ENCODE measurements around the gene ANKRD11. TPM values are rescaled to one million over a fixed set of nuclear protein-coding genes. Genes with fewer than 3 reads are reported as not detected.

ANKRD11 gene
- total and polyA plus RNA-seq, 2 donors (not counting 1 experiment from before 2014, with no cell fraction given): 41.5 to 71.2 TPM

DNA sequence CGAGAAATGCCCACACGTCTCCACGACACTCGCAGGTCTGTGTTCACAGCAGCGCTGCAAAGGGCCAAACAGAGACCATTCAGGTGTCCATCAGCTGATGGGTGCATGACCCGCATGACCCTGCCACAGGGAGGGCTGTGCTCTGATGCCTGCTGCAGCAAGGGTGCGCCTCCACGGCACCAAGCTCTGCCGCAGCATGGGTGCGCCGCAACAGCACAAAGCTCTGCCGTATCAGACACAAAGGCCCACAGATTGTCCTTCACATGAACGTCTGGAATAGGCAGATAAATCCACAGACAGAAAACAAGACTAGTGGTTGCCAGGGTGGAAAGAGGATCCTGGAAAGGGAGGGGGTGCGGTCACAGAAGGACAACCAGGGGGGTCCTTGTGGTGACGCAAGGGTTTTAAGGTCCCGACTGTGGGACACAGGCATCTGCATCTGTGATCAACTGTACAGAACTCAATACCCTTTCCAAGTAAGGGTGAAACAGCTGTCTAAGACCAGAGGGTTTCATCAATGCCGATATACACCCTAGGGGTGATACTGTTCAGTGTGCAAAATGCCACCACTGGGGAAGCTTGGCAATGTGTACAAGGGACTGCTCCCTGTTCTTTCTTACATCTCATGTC lies 121.0 kb downstream of the ANKRD11 start:
- Histone ChIP-seq H3K79me2 (ENCODE audit: control insufficient read depth, insufficient read depth, low read length) (peaks cover 98% of the 10 kb centered on the region), H3K4me2 (ENCODE audit: extremely low read depth, insufficient read depth, low read length) (no peak overlapping the region), H3K9ac (ENCODE audit: insufficient read depth, low read length) (no peak overlapping the region), H4K20me1 (ENCODE audit: control insufficient read depth, extremely low read depth, insufficient read depth, low read length) (peaks cover 7% of the 10 kb centered on the region), H3K36me3 (ENCODE audit: control insufficient read depth, insufficient read depth, low read length) (peaks cover 2% of the 10 kb centered on the region), H3K4me1 (ENCODE audit: control insufficient read depth, extremely low read depth, insufficient read depth, low read length) (peaks cover 21% of the 10 kb centered on the region), H3K9me3 (ENCODE audit: control insufficient read depth, insufficient read depth, low read depth, low read length) (no peaks in the 10 kb centered on the region), H3K27ac (ENCODE audit: insufficient read depth, low read length) (no peak overlapping the region), H3K27me3 (ENCODE audit: control insufficient read depth, insufficient read depth, low read length) (no peaks in the 10 kb centered on the region), H3K4me3 (replicated peaks in 1 of 4; ENCODE audit: control extremely low read depth in 1 of 4, insufficient read depth in 1 of 4, low read depth in 3 of 4, low read length in 4 of 4) (no peak overlapping the region), H2AFZ (ENCODE audit: low read length) (no peak overlapping the region)
- no peak for DNase-seq (ENCODE audit: low read depth in 2 of 2)
- TF ChIP-seq EZH2 (IDR thresholded peaks at IDR 0.05; ENCODE audit: low read length, missing control alignments): no peak
- TF ChIP-seq, protein P1, sequence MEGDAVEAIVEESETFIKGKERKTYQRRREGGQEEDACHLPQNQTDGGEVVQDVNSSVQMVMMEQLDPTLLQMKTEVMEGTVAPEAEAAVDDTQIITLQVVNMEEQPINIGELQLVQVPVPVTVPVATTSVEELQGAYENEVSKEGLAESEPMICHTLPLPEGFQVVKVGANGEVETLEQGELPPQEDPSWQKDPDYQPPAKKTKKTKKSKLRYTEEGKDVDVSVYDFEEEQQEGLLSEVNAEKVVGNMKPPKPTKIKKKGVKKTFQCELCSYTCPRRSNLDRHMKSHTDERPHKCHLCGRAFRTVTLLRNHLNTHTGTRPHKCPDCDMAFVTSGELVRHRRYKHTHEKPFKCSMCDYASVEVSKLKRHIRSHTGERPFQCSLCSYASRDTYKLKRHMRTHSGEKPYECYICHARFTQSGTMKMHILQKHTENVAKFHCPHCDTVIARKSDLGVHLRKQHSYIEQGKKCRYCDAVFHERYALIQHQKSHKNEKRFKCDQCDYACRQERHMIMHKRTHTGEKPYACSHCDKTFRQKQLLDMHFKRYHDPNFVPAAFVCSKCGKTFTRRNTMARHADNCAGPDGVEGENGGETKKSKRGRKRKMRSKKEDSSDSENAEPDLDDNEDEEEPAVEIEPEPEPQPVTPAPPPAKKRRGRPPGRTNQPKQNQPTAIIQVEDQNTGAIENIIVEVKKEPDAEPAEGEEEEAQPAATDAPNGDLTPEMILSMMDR (conservative IDR thresholded peaks at IDR 0.05 in 1 of 2, IDR thresholded peaks at IDR 0.05 in 1 of 2; ENCODE audit: low read depth in 1 of 2, low read length in 2 of 2): no peak

DNA sequence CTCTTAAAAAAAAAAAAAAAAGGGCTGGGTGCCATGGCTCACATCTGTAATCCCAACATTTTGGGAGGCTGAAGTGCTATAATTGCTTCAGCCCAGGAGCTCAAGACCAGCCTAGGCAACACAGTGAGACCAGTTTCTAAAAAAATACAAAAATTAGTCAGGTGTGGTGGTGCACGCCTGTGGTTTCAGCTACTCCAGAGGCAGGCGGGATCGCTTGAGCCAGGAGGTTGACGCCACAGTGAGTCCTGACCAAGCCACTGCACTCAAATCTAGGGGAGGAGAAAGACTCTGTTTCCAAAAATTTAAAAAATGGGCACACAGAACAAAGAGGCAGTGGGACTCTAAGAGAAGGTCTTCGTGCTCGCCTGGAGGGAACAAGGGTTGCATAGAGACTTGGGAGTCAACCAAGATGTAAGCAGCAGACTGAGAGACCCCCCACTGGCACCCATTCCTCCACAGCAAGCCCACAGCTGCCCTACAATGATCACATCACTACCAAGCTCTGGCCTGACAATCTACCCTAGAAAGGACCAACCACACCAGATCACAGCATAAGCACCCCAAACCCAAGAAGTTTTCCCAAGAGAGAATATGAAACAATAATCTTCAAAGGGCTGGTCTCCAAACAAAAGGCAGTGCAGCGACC lies 121.6 kb downstream of the ANKRD11 start:
- Histone ChIP-seq H3K9ac (ENCODE audit: insufficient read depth, low read length) (no peak overlapping the region), H3K9me3 (ENCODE audit: control insufficient read depth, insufficient read depth, low read depth, low read length) (no peaks in the 10 kb centered on the region), H3K27me3 (ENCODE audit: control insufficient read depth, insufficient read depth, low read length) (no peaks in the 10 kb centered on the region), H2AFZ (ENCODE audit: low read length) (no peak overlapping the region), H3K4me2 (ENCODE audit: extremely low read depth, insufficient read depth, low read length) (no peak overlapping the region), H4K20me1 (ENCODE audit: control insufficient read depth, extremely low read depth, insufficient read depth, low read length) (peaks cover 7% of the 10 kb centered on the region), H3K4me3 (replicated peaks in 1 of 4; ENCODE audit: control extremely low read depth in 1 of 4, insufficient read depth in 1 of 4, low read depth in 3 of 4, low read length in 4 of 4) (no peak overlapping the region), H3K36me3 (ENCODE audit: control insufficient read depth, insufficient read depth, low read length) (peaks cover 2% of the 10 kb centered on the region), H3K27ac (ENCODE audit: insufficient read depth, low read length) (no peak overlapping the region), H3K4me1 (ENCODE audit: control insufficient read depth, extremely low read depth, insufficient read depth, low read length) (peaks cover 22% of the 10 kb centered on the region), H3K79me2 (ENCODE audit: control insufficient read depth, insufficient read depth, low read length) (peaks cover 98% of the 10 kb centered on the region)
- TF ChIP-seq, protein P1 (conservative IDR thresholded peaks at IDR 0.05 in 1 of 2, IDR thresholded peaks at IDR 0.05 in 1 of 2; ENCODE audit: low read depth in 1 of 2, low read length in 2 of 2): no peak
- no peak for TF ChIP-seq EZH2 (IDR thresholded peaks at IDR 0.05; ENCODE audit: low read length, missing control alignments)
- DNase-seq (ENCODE audit: low read depth in 2 of 2): peak in 1 of 2 donors; percentile 50

DNA sequence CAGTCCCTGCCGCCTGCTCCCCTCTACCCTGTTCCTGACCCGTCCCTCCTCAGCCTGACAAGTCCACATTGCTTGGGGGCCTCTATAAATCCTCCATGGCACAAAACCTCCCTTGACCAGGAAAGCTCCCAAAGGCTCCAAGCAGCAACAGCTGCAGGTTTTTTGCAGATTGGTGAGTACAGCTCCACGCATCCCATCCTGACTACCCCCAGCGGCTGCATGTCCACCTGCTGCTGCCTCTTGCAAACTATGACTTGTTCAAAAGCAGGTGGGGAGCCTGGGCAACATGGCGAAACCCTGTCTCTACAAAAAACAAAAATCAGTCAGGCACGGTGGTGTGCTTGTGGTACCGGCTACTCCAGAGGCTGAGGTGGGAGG lies 122.8 kb downstream of the ANKRD11 start:
- Histone ChIP-seq H3K4me1 (ENCODE audit: control insufficient read depth, extremely low read depth, insufficient read depth, low read length) (peaks cover 14% of the 10 kb centered on the region), H4K20me1 (ENCODE audit: control insufficient read depth, extremely low read depth, insufficient read depth, low read length) (peaks cover 6% of the 10 kb centered on the region), H3K4me3 (replicated peaks in 1 of 4; ENCODE audit: control extremely low read depth in 1 of 4, insufficient read depth in 1 of 4, low read depth in 3 of 4, low read length in 4 of 4) (no peak overlapping the region), H2AFZ (ENCODE audit: low read length) (no peak overlapping the region), H3K36me3 (ENCODE audit: control insufficient read depth, insufficient read depth, low read length) (peaks cover 2% of the 10 kb centered on the region), H3K27ac (ENCODE audit: insufficient read depth, low read length) (no peak overlapping the region), H3K27me3 (ENCODE audit: control insufficient read depth, insufficient read depth, low read length) (no peaks in the 10 kb centered on the region), H3K9ac (ENCODE audit: insufficient read depth, low read length) (no peak overlapping the region), H3K4me2 (ENCODE audit: extremely low read depth, insufficient read depth, low read length) (no peak overlapping the region), H3K79me2 (ENCODE audit: control insufficient read depth, insufficient read depth, low read length) (peaks cover 94% of the 10 kb centered on the region), H3K9me3 (ENCODE audit: control insufficient read depth, insufficient read depth, low read depth, low read length) (no peaks in the 10 kb centered on the region)
- DNase-seq (ENCODE audit: low read depth in 2 of 2): no peak
- TF ChIP-seq EZH2 (IDR thresholded peaks at IDR 0.05; ENCODE audit: low read length, missing control alignments): no peak
